NCI-H128 (cell line): Measurements from ENCODE around the gene WDR86.

Experiments
- DNase-seq: peaks from one replicate; lab custom pipeline; 2025; ENCODE audit not compliant: unreplicated experiment; lab: John Stamatoyannopoulos, UW

Gene WDR86

DNA sequence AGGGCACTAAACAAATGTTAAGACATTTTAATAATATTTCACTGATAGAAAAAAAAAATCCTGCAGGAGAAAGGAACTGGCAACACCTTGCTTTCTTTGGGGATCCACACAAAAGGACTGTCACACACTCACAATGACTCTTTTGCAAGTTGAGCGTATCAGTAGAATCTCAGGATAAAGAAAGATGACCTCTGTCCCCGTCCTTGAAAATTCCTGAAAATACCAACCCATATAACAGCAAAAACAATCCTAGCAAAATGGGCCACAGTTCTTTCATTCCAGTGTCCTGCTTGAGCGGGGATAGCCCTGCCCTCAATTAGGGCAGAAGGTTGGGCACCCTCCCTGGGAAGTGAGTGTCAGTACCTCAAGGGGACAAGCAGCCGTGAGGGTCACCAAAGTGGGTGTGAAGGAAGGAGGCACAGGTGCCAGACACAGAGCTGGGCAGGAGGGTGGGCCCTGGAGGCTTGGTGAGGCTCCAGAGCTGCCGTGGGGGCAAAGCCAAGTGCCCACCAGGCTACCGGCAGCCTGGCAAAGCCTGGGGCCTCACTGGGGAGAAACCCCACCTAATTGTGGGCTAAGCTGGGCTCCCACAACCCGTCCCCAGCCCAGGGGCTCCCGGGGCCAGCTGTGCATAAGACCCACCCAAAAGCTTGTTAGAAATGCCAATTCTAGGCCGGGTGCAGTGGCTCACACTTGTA is 2.8 kb downstream of the WDR86 start:
- no peak for DNase-seq

DNA sequence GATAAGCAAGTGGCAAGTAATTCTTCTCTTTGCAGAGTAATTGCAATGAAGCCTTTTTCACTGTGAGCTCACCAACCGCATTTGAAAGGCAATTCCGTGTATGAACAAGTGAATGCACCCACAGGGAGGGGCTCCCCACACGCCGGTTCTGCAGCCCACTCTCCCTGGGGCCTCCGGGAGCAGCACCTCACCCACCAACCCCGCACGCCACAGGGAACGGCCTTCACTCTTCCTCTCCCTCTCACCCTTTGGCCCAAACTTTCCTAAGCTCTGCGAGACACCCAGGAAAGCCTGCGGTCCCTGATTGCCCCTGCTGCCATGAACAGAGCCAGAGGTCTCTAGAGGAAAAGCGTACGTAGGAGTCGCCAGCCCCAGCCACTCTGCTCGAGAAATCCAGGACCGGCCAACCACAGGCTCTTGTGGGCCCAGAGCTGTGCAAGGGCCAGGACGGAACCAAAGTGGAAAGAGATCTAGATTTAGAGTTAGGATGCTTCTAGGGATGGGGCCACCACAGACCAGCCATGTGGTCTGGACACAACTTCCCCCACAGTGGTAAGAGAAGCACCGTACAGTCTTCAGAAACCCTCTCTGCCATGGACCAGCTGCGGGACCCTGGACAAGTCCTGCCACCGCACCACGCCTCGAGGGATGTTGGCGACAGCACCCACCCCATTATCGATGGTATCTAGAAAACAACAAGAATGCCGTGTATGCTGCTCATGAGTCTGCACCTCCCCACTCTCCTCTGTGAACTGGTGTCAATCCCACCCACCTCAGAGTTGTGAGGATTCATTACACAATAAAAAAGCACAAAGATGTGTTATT is 3.6 kb downstream of the WDR86 start:
- DNase-seq = no peak

DNA sequence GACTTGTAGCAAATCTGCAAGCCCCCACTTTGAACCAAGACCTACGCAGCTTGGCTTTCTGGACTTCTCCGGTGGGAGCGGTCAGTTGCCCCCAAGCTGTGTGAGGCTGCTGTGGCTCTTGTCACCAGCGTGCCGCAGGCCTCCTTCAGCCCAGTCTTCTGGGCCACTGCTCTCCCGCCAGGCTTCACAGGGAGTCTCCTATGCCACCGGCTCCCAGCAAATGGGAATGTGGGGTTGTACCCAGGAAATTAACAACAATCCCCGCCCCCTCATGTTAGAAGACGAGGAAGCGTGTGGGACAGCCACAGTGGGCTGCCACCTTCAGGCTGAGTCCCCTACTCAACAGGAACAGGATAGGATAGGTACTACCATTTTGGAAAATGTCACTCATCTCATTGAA is 4.2 kb downstream of the WDR86 start:
- no peak for DNase-seq

DNA sequence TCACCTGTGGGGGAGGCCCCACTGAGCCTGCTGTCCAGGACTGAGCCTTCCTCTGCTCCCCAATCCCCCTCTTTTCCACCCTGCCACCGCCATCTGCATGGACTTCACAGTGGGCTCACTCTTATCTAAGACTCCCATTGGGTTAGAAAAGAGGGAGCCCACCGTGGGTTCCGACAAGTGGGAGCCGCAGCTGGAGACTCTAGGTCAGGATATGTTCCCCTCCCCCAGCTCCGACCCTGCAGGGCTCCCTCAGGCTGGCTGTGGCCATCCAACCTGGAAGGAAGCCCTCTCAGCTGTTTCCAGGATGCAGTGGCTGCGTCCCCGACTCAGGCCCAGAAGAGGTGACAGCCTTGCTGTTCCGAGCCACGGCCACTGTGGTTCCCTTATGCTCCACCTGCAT is 4.8 kb downstream of the WDR86 start:
- no peak for DNase-seq

DNA sequence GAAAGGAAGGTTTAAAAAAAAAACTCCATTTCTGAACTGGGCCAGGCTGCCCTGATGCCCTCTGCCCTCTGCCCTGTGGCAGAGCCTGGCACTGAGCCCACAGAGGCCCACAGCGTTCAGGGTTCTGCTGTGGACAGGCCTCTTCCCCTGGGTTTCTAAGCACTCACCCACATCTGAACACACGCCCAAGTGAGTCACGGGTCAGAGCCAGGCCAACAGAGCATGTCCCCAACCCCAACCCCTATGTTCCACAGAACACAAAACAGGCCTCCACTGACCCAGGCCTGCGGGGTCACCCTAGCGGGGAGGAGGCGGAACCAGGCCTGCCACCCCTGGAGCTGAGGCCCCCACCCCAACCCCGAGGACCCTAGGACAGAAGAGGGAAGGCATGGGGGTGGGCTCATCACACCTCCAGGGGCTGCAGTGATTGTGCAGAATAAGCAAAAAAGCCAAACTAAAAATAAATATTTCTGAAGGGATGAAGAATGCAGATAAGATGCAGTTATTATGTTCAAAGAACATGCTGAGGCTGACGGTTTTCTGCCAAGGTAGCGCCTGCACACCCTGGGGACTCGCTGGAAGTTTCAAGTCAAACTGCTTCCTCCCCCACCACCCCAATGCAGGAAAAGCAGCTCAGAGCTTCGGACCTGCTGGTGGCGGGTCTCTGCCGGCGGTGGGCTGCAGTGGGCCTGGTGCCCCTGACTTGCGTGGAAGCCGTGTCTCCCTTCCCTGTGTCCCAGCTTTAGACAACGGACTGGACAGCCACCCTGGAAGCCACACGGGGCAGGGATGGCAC is 5.4 kb downstream of the WDR86 start:
- DNase-seq = no peak

DNA sequence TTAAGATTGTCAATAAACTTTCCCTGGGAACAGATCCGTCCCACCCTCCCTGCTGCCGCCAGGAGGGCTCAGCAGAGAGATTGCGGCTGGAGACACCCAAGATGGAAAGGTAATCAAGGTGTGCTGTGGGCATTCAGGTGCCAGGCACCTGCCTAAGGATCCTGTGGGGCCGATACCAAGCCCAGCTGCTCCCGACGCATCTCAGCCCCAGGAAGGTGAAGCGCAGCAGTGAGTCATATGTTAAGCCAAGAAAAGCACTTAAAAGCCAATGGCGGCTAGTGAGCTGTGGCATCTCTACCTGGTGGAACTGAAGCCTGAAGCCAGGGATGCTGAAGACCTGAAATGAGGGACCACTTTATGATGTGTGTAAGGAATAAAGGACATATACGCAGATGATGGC is 6.1 kb downstream of the WDR86 start:
- no peak for DNase-seq

DNA sequence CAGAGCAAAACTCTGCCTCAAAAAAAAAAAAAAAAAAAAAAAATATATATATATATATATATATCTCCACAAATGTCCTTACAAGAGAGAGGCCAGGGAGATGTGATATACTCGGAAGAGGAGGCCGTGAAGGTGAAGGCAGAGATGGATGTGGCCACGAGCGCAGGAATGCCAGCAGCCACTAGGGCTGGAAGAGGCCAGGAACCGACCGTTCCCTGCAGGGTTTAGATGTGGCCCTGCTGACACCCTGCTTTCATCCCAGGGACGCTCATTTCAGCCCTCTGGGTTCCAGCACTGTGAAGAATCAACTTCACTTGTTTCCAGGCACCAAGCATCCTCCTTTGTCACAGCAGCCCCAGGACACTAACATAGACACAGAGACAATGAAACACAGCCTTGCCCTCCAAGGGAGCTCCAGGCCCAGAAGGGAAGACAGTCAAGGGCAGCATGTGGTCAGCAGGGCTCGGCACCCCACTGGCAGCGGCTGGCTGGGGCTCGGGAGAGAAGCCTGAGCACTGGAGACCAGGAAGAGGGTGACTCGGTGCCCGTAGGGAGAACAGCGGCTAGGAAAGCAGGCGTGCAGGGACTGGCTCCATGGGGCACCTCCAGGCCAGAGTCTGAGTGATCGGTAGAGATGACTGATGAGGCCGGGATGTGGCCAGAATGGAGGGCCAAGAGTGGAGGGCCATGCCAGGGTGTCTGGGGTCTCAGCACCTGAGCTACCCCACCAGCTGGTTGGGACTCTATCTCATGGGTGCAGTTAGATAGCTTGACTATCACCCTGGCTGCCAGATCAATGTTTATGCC is 7.6 kb downstream of the WDR86 start:
- no peak for DNase-seq

DNA sequence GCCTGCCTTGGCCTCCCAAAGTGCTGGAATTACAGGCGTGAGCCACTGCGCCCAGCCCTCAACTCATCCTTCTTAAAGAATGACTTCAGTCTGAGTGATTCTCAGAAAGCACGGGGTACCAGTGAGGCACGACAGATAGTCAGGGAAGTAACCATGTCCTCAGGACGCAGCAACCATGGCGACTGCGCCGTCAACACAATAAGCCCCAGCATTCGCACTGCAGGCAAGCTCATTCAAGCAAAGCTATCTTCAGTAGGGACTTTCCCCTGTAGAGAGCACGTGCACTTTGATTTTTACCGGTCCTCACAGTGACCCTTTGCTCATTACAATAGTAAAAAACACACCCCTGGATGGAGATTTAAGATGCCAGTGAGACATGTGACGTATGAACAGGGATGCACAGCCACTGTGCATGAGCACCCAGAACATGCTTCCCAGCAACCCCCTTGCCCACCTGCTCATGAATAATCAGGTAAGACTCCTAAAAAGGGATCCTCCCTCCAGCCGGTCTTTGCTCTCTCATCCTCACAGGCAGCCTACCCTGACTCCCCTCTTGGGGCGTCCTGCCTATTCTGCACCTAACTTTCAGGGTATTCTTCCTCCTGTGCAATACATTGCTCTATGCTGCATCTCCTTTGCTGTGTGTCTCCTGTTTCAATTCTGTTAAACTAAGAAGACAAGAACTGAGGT is 9.1 kb downstream of the WDR86 start:
- no peak for DNase-seq

DNA sequence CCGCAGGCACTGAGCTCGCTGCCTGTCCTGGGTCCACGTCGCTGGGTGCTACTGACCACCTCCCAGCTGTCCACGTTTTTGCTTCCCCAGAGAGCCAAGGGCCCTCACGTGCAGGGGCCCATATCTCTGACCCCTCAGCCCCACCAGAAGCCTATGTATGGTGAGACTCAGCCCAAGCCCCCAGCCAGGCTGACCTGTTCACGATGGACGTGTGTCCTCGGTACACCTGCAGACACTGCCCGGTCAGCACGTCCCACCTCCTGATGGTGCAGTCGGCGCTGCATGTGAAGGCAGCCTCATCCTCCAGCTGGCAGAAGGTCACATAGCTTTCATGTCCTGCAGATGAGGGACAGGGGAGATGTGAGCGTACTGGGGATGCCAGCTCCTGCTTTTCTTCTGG is 9.9 kb downstream of the WDR86 start:
- no peak for DNase-seq

DNA sequence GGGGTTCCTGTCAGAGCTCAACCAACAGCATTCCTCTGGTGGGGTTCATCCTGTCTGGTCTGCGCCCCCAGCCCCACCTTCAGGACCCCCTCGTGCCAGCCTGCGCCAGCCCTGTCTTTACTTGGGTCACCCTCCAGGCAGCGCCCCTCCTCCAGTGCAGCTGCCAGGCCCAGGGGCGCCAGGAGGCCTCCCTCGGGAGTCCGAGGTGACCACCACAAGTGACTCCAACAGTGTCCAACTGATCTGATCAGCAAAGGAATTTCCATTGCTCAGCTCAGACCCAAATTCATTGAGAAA is 10.6 kb downstream of the WDR86 start:
- no peak for DNase-seq

DNA sequence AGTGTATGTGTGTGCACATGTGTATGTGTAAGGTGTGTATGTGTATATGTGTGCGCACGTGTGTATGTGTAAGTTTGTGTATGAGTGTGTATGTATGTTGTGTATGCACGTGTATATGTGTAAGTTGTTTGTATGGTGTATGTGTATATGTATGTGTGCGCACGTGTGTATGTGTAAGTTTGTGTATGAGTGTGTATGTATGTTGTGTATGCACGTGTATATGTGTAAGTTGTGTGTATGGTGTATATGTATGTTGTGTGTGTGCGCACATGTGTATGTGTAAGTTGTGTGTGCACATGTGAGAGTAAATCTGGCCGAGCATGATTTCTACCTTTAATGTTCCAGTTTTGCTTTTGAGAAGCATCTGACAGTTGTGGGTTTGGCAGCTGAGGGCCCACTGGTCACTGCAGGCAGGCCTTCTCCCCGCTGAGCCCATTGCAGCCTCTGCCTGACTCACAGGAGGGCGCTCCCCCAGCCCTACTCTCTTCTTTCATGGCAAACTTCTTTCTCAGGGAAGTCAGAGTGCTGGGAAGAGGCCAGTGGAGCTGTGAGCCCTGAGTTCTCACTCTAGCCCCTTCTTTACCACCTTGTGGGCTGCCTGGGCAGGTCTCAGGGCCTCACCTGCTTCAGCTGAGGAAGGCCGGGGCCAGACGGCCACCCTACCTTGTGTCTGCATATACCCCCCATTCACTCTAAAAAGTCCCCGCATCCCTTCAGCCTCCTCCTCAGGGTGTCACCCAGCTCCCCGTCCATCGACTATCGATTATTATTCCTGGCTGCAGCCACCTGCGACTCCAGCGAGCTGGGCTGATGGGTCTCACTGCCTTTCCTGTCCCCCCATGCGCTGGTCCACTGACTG is 11.2 kb downstream of the WDR86 start:
- DNase-seq = no peak

DNA sequence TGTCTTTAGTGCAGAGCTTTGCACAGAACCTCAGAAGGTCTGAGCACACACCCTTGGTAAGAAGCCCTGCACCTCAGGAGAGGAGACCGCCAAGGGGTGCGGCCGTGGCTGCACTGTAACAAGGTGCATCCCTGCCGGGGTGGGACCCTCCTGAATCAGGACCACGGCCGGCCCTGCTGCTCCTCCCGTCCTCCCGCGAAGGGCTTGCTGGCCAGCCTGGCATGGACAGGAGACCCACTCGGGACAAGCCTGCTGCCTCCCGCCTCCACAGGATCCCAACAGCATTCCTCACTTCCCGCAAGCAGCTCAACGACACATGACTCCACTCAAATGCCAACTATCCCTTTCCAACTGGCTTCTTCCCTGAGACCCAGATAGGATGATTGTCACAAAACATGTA is 12.8 kb downstream of the WDR86 start:
- DNase-seq = no peak

DNA sequence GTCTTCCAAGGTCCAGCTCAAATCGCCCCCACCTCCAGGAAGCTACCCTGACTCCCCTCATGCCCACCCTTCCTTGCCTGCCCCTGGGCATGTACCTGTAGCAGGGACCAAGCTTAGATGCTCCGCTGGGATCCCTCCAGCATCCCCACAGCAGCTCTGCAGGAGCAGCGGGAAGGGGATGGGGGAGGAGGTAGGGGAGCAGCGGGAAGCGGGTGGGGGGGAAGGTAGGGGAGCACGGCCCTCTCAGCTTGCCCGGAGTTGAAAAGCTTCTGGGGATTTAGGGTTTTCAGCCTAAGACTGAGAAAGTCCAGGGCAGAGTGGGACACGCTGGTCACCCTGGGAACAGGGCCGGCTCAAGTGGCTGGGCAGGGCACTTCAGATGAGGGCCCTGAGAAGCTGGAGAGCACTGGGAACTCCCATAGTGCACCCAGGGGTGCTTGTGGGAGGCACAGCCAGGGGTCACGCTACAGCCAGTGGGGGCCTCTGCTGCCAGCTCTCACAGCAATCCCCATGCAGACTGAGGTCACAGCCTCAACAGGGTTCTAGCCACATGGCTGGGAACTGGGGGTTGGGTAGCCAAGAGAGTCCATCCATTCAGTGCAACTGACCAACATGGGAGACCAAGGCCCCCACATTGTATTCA is 13.4 kb downstream of the WDR86 start:
- DNase-seq = no peak

DNA sequence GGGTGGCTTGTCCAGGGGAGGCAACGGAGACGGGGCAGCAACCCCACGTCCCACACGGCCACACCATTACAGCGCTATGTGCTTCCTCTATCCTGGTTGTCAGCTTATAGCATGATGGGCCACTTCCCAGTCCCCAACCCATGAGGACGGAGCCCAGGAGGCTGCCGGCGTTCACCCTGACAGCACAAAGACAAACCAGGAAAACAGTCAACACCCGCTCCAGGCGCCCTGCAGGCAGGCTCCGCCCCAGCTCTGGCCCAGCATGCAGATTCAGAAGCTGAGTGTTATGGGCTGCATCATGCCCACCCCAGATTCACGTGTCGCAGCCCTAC is 14.8 kb downstream of the WDR86 start:
- DNase-seq = no peak

DNA sequence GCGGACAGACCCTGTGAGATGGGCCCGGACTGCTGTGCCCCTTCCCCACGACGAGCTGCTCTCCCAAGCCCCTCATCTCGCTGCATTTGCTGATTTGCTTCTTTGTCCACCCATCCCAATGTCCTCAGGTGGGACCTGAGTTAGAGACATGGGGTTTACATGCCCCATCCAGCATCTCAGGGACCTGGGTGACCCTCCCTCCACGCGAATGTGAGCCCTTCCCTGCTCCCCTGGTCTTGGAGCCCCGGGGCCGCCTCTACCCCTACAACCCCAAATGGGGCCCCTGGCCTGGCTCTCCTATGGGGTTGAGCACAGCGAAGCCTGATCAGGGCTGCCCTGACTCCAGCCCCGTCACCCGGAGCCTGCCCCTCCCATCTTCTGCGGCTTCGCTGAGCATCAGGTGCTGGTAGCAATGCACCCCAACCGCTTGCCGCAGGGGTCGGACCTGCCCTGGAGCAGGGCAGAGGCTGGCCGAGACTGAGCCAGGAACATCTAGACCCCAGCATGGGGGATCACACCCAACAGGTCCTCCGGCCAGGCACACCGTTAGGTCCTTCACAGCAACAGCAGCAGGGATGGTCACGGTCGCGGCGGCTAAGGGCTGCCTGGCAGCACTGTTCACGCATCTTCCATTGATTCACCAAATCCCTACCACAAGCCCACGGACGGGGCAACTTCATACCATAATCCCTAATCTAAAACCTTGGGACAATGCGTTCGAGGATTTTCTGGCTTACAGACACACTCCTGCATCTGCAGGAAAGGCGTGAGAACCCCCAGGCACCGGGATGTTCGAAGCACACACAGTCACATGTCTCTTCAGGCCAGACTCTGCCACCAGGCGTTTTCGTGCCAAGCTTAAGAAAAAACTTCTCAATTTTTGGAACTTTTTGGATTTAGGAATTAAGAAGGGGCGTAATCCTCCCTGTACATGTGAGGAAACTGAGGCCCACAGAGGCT is 15.5 kb downstream of the WDR86 start:
- DNase-seq = no peak

DNA sequence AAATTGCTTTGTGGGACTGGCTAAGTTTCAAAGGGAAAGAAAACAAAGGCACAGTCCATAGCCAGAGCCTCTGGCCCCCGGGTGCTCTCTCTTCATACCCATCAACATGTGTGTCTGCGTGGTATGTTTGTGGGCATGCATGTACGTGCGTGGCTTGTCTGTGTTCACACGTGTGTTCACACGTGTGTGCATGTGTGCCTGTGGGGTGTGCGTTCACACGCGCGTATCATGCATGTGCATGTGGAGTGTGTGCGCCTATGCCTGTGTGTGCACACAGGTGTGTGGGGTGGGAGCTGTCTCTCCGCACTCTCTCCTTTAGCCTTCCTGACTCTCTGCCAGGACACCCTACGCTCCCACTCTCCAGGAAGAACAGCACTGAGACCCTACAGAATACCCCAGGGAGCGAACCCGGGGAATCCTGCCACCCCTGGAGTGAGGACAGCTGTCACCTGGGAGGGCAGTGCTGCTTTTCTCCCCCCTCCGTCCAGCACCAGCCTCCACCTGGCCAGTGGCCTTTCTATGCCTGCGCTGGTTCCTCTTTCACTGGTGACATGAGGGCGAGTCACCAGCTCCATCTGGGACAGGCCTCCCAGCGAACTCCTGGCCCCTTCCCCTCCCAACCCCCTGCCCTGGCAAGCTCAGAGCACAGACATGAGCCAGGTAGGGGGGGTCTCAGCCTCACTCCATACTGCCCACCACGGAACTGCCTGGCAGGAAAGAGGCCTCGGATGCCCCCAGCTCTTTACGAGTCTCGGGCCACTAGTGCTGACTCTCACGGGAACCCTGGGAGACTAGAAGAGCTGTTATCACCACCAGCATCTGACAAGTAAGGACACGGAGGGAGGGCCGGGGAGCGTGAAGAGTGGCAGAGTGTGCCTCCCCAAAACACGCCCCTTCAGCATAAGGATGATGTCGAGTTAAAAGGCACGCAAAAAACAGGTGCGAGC is 16.5 kb downstream of the WDR86 start:
- no peak for DNase-seq

DNA sequence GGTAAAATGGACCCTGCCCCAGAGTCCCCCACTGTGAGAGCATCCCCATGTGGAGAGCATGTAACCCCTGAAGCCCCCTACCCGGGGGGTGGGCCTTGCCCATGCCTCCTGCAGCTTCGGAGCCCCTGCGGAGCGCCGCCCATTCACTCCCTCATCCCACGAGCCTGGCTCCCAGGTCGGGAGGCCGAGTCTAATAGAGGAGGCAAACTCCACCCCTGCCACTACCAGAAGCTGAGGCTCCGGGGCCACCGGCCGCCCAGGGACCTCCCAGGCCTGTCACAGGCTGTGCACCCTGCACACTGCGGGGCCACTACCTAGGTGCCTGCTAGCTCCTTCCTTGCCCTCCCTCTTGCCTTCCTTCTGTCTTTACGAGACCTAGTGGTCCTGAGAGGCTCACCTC is 17.4 kb downstream of the WDR86 start:
- DNase-seq = no peak
